ENCODE results near the gene RASA2. TPM values are rescaled to one million over a fixed set of nuclear protein-coding genes. Genes with fewer than 3 reads are reported as not detected.

The RASA2 gene
- total RNA-seq, result 23.4 and 39.2 TPM in 2 replicates

GRCh38 chr3:141486746-141487520, at the start of gene RASA2:
RASA2 (plus strand) TSS chr3:141487027; CDS start chr3:141487084, 57 bp downstream.

Other genes starting within 250 kb of the RASA2 start
- gene ZBTB38, start 118.5 kb upstream of the RASA2 start, total RNA-seq, result 173 and 210 TPM in 2 replicates